NCI-H187 treated with DMSO at 0.1 percent for 48 hours (cell line): ENCODE data around the gene LRRC72.
"Not testable (repeated sequence)": the region's sequence is repeated elsewhere in the genome, so short reads cannot be mapped to it uniquely, and the experiment has no call there.

Experiments
- DNase-seq: peaks from one replicate; lab custom pipeline; 2025; lab: John Stamatoyannopoulos, UW

LRRC72 gene

GRCh38 chr7:16583834-16584233 is 57.2 kb downstream of the LRRC72 start:
- no peak for DNase-seq

- no peak for DNase-seq
Observed at GRCh38 chr7:16585540-16585939, 58.9 kb downstream of the LRRC72 start.

GRCh38 chr7:16586081-16586874 is 59.7 kb downstream of the LRRC72 start:
- no peak for DNase-seq

- DNase-seq: no peak
Observed at GRCh38 chr7:16587129-16587528, 60.5 kb downstream of the LRRC72 start.

- peak; percentile 3 for DNase-seq
Observed at GRCh38 chr7:16587790-16588189, 61.2 kb downstream of the LRRC72 start.

- no peak for DNase-seq
Observed at GRCh38 chr7:16589881-16590280, 63.3 kb downstream of the LRRC72 start.

GRCh38 chr7:16590424-16590823 is 63.8 kb downstream of the LRRC72 start:
- DNase-seq: no peak

GRCh38 chr7:16592395-16592794 is 65.8 kb downstream of the LRRC72 start:
- DNase-seq: no peak

GRCh38 chr7:16594061-16594460 is 67.4 kb downstream of the LRRC72 start:
- DNase-seq: no peak

- no peak for DNase-seq
Observed at GRCh38 chr7:16594676-16595075, 68.1 kb downstream of the LRRC72 start.

GRCh38 chr7:16595596-16595995 is 69.0 kb downstream of the LRRC72 start:
- DNase-seq: not testable (repeated sequence)

GRCh38 chr7:16598015-16598414 is 71.4 kb downstream of the LRRC72 start:
- DNase-seq: no peak

- no peak for DNase-seq
Observed at GRCh38 chr7:16599860-16600259, 73.2 kb downstream of the LRRC72 start.

- DNase-seq: no peak
Observed at GRCh38 chr7:16603633-16604032, 77.0 kb downstream of the LRRC72 start.

GRCh38 chr7:16604054-16604453 is 77.4 kb downstream of the LRRC72 start:
- no peak for DNase-seq

- no peak for DNase-seq
Observed at GRCh38 chr7:16606704-16607103, 80.1 kb downstream of the LRRC72 start.

GRCh38 chr7:16609842-16610450 is 83.3 kb downstream of the LRRC72 start:
- no peak for DNase-seq

- no peak for DNase-seq
Observed at GRCh38 chr7:16611711-16612110, 85.1 kb downstream of the LRRC72 start.

GRCh38 chr7:16615228-16615627 is 88.6 kb downstream of the LRRC72 start:
- DNase-seq: no peak

GRCh38 chr7:16616122-16616521 is 89.5 kb downstream of the LRRC72 start:
- no peak for DNase-seq

- DNase-seq: no peak
Observed at GRCh38 chr7:16616542-16616941, 89.9 kb downstream of the LRRC72 start.

- DNase-seq: no peak
Observed at GRCh38 chr7:16619979-16620408, 93.4 kb downstream of the LRRC72 start.

GRCh38 chr7:16626388-16626787 is 99.8 kb downstream of the LRRC72 start:
- no peak for DNase-seq

- no peak for DNase-seq
Observed at GRCh38 chr7:16627236-16627635, 100.6 kb downstream of the LRRC72 start.
